ENCODE measurements around the gene IL10RB. TPM values are rescaled to one million over a fixed set of nuclear protein-coding genes. Genes with fewer than 3 reads are reported as not detected.

The IL10RB gene
- total and polyA plus RNA-seq, 2 experiments from 2014 or later = 2.2 to 2.5 TPM

- Histone ChIP-seq H3K4me1 (ENCODE audit: insufficient read depth) (no peaks in the 10 kb centered on the region), H3K27ac (ENCODE audit: low read depth) (no peak overlapping the region), H3K36me3 (ENCODE audit: insufficient read depth) (no peaks in the 10 kb centered on the region), H3F3A (replicated peaks; ENCODE audit: low read depth) (no peaks in the 10 kb centered on the region), H3K4me2 (no peak overlapping the region), H3K27me3 (ENCODE audit: insufficient read depth) (no peaks in the 10 kb centered on the region), H3K4me3 (no peak overlapping the region), H2AFZ (no peak overlapping the region), H3K79me2 (replicated peaks; ENCODE audit: insufficient read depth) (peaks cover 56% of the 10 kb centered on the region), H4K20me1 (replicated peaks; ENCODE audit: insufficient read depth) (peaks cover 3% of the 10 kb centered on the region), H3K9me2 (ENCODE audit: insufficient read depth) (peaks cover 7% of the 10 kb centered on the region; the same call in 1 of the 2 replicates)
- Mint-ChIP-seq H3K9me3 (peaks cover 15% of the 10 kb centered on the region; the same call in 2 of the 3 replicates), H3K27me3 (ENCODE audit: insufficient read depth, low read depth, poor library complexity) (peaks cover 1% of the 10 kb centered on the region), H3K36me3 (ENCODE audit: low read depth) (peaks cover 48% of the 10 kb centered on the region), H3K4me1 (no peaks in the 10 kb centered on the region), H3K27ac (no peak overlapping the region), H3K4me3 (no peak overlapping the region)
- DNase-seq (ENCODE audit: low spot score) (no peak), ATAC-seq (no peak)
- TF ChIP-seq ZNF462 (CRISPR knock-in tag; IDR thresholded peaks at IDR 0.05) (no peak), ZNF114 (CRISPR knock-in tag; IDR thresholded peaks at IDR 0.05) (no peak), REST (IDR thresholded peaks at IDR 0.05; ENCODE audit: unreplicated experiment) (no peak), ZNF331 (CRISPR knock-in tag; IDR thresholded peaks at IDR 0.05; ENCODE audit: low read depth) (no peak), NANOG (IDR thresholded peaks at IDR 0.05; ENCODE audit: borderline replicate concordance) (no peak), EZH2 (IDR thresholded peaks at IDR 0.05; ENCODE audit: low read depth, unreplicated experiment) (no peak), JUNB (IDR thresholded peaks at IDR 0.05; ENCODE audit: unreplicated experiment) (no peak), CTCF (conservative IDR thresholded peaks at IDR 0.05; ENCODE audit: low read depth in 2 of 2) (no peak), STAT1 (IDR thresholded peaks at IDR 0.05; ENCODE audit: unreplicated experiment) (no peak), EZH2phosphoT487 (IDR thresholded peaks at IDR 0.05; ENCODE audit: unreplicated experiment) (no peak), POLR2AphosphoS5 (IDR thresholded peaks at IDR 0.05; ENCODE audit: low read depth) (no peak), ETS1 (IDR thresholded peaks at IDR 0.05) (no peak), CREB1 (CRISPR knock-in tag; IDR thresholded peaks at IDR 0.05; ENCODE audit: low read depth) (no peak)
Observed at GRCh38 chr21:33330726-33331125, 64.6 kb downstream of the IL10RB start.
